Measurements from ENCODE around the gene RBFOX2. TPM values are rescaled to one million over a fixed set of nuclear protein-coding genes. Genes with fewer than 3 reads are reported as not detected.

RBFOX2 gene
- total and polyA plus RNA-seq, 2 of the 13 experiments (the other 11 are each of a cell fraction or from before 2014, with no cell fraction given): 37.3 to 40.4 TPM

GRCh38 chr22:35739931-35740380, 288.7 kb downstream of the RBFOX2 start:
- H2AFZ ChIP-seq (ENCODE audit: low read length): no peak overlapping the region
- ChIA-PET CTCF (ENCODE audit: low intra/inter-chr PET ratio, low total read pairs) (interaction anchor here (0.9 kb wide), 1 partner anchor 113 kb away, joined by 5 read pairs; no protein-coding TSS in a partner anchor), POLR2A (no interaction called here)
- in situ Hi-C loops (cut with HindIII; ENCODE audit: extremely low pct_ligation_motif_present, low pct_unique_long_range_greater_than_20kb) (loop anchor here (10.0 to 25.0 kb wide), 3 partner anchors 105 to 372 kb away; no protein-coding TSS in a partner anchor), intact Hi-C loops (cut with micrococcal nuclease; ENCODE audit: unreplicated experiment) (loop anchor here (1.0 kb wide), 1 partner anchor 113 kb away; no protein-coding TSS in a partner anchor)
- H3K79me2 ChIP-seq (ENCODE audit: insufficient read depth, low read length): no peaks in the 10 kb centered on the region
- H3K4me1 ChIP-seq (ENCODE audit: insufficient read depth, low read length): no peaks in the 10 kb centered on the region
- peaks cover 1 to 18% of the 10 kb centered on the region in 2 experiments; a peak in 1 of 5 replicates for H3K36me3 ChIP-seq (replicated peaks in 1 of 2; ENCODE audit: control insufficient read depth in 1 of 2, insufficient read depth in 2 of 2, low read length in 2 of 2)
- no peaks in the 10 kb centered on the region for H3K27me3 ChIP-seq (ENCODE audit: control insufficient read depth in 1 of 2, insufficient read depth in 2 of 2, low read length in 2 of 2)
- BruUV-seq (replicated peaks): no TSS peak
- no peak overlapping the region for H3K9ac ChIP-seq (ENCODE audit: insufficient read depth, low read depth, low read length)
- H3K4me2 ChIP-seq (ENCODE audit: low read depth, low read length): no peak overlapping the region
- no peak overlapping the region for H3K27ac ChIP-seq (ENCODE audit: extremely low read length, insufficient read depth, low read length)
- no peaks in the 10 kb centered on the region for H3K9me3 ChIP-seq (ENCODE audit: low read length)
- H4K20me1 ChIP-seq (ENCODE audit: insufficient read depth, low read length): no peaks in the 10 kb centered on the region
- WGBS (ENCODE audit: low lambda C conversion rate): 88% methylated on average over 3 of the region's 3 CpGs
- no peak for DNase-seq (ENCODE audit: low spot score)
- no peak for FAIRE-seq
- H3K4me3 ChIP-seq (replicated peaks in 1 of 3; ENCODE audit: insufficient read depth in 1 of 3, low read depth in 2 of 3, low read length in 3 of 3): no peak overlapping the region
- TF ChIP-seq POLR2AphosphoS5 (IDR thresholded peaks at IDR 0.05; ENCODE audit: low read depth, low read length): no peak
- no peak for TF ChIP-seq SRSF4 (IDR thresholded peaks at IDR 0.05; ENCODE audit: low read depth, low read length, poor library complexity, severe bottlenecking)
- TF ChIP-seq ZMAT3 (CRISPR knock-in tag; conservative IDR thresholded peaks at IDR 0.05): no peak
- ATAC-seq: no peak

- Histone ChIP-seq H3K27ac (ENCODE audit: extremely low read length, insufficient read depth, low read length) (no peak overlapping the region), H2AFZ (ENCODE audit: low read length) (no peak overlapping the region), H3K4me1 (ENCODE audit: insufficient read depth, low read length) (no peaks in the 10 kb centered on the region), H4K20me1 (ENCODE audit: insufficient read depth, low read length) (no peaks in the 10 kb centered on the region), H3K4me2 (ENCODE audit: low read depth, low read length) (no peak overlapping the region), H3K9ac (ENCODE audit: insufficient read depth, low read depth, low read length) (no peak overlapping the region), H3K4me3 (replicated peaks in 1 of 3; ENCODE audit: insufficient read depth in 1 of 3, low read depth in 2 of 3, low read length in 3 of 3) (no peak overlapping the region), H3K27me3 (ENCODE audit: control insufficient read depth in 1 of 2, insufficient read depth in 2 of 2, low read length in 2 of 2) (no peaks in the 10 kb centered on the region), H3K9me3 (ENCODE audit: low read length) (no peaks in the 10 kb centered on the region), H3K36me3 (replicated peaks in 1 of 2; ENCODE audit: control insufficient read depth in 1 of 2, insufficient read depth in 2 of 2, low read length in 2 of 2) (peaks cover 1 to 17% of the 10 kb centered on the region in 2 experiments; a peak in 1 of 5 replicates), H3K79me2 (ENCODE audit: insufficient read depth, low read length) (no peaks in the 10 kb centered on the region)
- WGBS (ENCODE audit: low lambda C conversion rate): 89% methylated on average over 12 of the region's 12 CpGs
- in situ Hi-C loops (cut with HindIII; ENCODE audit: extremely low pct_ligation_motif_present, low pct_unique_long_range_greater_than_20kb): loop anchor here (10.0 to 25.0 kb wide), 3 partner anchors 105 to 373 kb away; no protein-coding TSS in a partner anchor
- ATAC-seq: peak; percentile 69
- BruUV-seq (replicated peaks): no TSS peak
- ChIA-PET CTCF (ENCODE audit: low intra/inter-chr PET ratio, low total read pairs) (interaction anchor here (0.9 kb wide), 1 partner anchor 113 kb away, joined by 5 read pairs; no protein-coding TSS in a partner anchor), POLR2A (no interaction called here)
- FAIRE-seq: peak; percentile 56
- DNase-seq (ENCODE audit: low spot score): peak; percentile 18
- intact Hi-C loops (cut with micrococcal nuclease; ENCODE audit: unreplicated experiment): loop anchor here (1.0 kb wide), 1 partner anchor 112 kb away; no protein-coding TSS in a partner anchor
- no peak for TF ChIP-seq PHF8 (CRISPR knock-in tag; IDR thresholded peaks at IDR 0.05)
- TF ChIP-seq MAFF (IDR thresholded peaks at IDR 0.05; ENCODE audit: low read depth, low read length): no peak
- TF ChIP-seq MXD3 (CRISPR knock-in tag; IDR thresholded peaks at IDR 0.05): no peak
- TF ChIP-seq RFXANK (CRISPR knock-in tag; IDR thresholded peaks at IDR 0.05): no peak
- no peak for TF ChIP-seq PHF20 (CRISPR knock-in tag; IDR thresholded peaks at IDR 0.05)
- TF ChIP-seq ZNF552 (CRISPR knock-in tag; IDR thresholded peaks at IDR 0.05; ENCODE audit: borderline replicate concordance): no peak
- TF ChIP-seq SMARCE1 (IDR thresholded peaks at IDR 0.05; ENCODE audit: borderline replicate concordance): no peak
- TF ChIP-seq ZNF383 (CRISPR knock-in tag; IDR thresholded peaks at IDR 0.05; ENCODE audit: borderline replicate concordance): no peak
- TF ChIP-seq SMC3 (IDR thresholded peaks at IDR 0.05; ENCODE audit: low read length): peak; percentile 53; the same call in 1 of the 2 replicates
- no peak for TF ChIP-seq ARID3A (IDR thresholded peaks at IDR 0.05; ENCODE audit: low read depth, low read length)
- no peak for TF ChIP-seq ZBTB42 (CRISPR knock-in tag; IDR thresholded peaks at IDR 0.05)
- no peak for TF ChIP-seq FOXA1 (IDR thresholded peaks at IDR 0.05)
- TF ChIP-seq FOXA1 (CRISPR knock-in tag; IDR thresholded peaks at IDR 0.05): peak; percentile 23; the same call in 1 of the 2 replicates
- TF ChIP-seq ZNF44 (CRISPR knock-in tag; IDR thresholded peaks at IDR 0.05): no peak
These were observed 289.3 kb downstream of the RBFOX2 start for GRCh38 chr22:35739076-35739930.
